NK-92 (cell line): Measurements from ENCODE around the gene MMP3.

Experiments
- DNase-seq: peaks from one replicate; lab custom pipeline; 2025; ENCODE audit not compliant: unreplicated experiment; lab: John Stamatoyannopoulos, UW

The MMP3 gene

GRCh38 chr11:102832612-102833011 lies 10.8 kb downstream of the MMP3 start:
- no peak for DNase-seq

- DNase-seq, result no peak
Observed at GRCh38 chr11:102831489-102832440, 11.6 kb downstream of the MMP3 start.

GRCh38 chr11:102831128-102831488 lies 12.3 kb downstream of the MMP3 start:
- DNase-seq, result no peak

GRCh38 chr11:102830001-102830727 lies 13.2 kb downstream of the MMP3 start:
- no peak for DNase-seq

GRCh38 chr11:102829316-102830000 lies 14.0 kb downstream of the MMP3 start:
- no peak for DNase-seq

GRCh38 chr11:102824556-102824955 lies 18.9 kb downstream of the MMP3 start:
- DNase-seq, result no peak

- DNase-seq, result no peak
Observed at GRCh38 chr11:102819491-102819890, 23.9 kb downstream of the MMP3 start.

GRCh38 chr11:102813484-102813883 lies 29.9 kb downstream of the MMP3 start:
- no peak for DNase-seq

- DNase-seq, result no peak
Observed at GRCh38 chr11:102812188-102812587, 31.2 kb downstream of the MMP3 start.

GRCh38 chr11:102810950-102811660 lies 32.3 kb downstream of the MMP3 start:
- DNase-seq, result no peak

GRCh38 chr11:102809971-102810370 lies 33.4 kb downstream of the MMP3 start:
- no peak for DNase-seq

GRCh38 chr11:102807921-102808320 lies 35.5 kb downstream of the MMP3 start:
- DNase-seq, result no peak

GRCh38 chr11:102806296-102806695 lies 37.1 kb downstream of the MMP3 start:
- DNase-seq, result no peak

- DNase-seq, result no peak
Observed at GRCh38 chr11:102802341-102802740, 41.1 kb downstream of the MMP3 start.

- DNase-seq, result no peak
Observed at GRCh38 chr11:102800767-102801166, 42.6 kb downstream of the MMP3 start.

- no peak for DNase-seq
Observed at GRCh38 chr11:102799681-102800340, 43.6 kb downstream of the MMP3 start.

GRCh38 chr11:102798012-102798746 lies 45.2 kb downstream of the MMP3 start, which contains the start of gene MMP1:
TSS of gene MMP1 (minus strand) at chr11:102798160. CDS start at chr11:102798092, 68 bp downstream.
- no peak for DNase-seq

- DNase-seq, result no peak
Observed at GRCh38 chr11:102794382-102794781, 49.0 kb downstream of the MMP3 start.

GRCh38 chr11:102793677-102794290 lies 49.6 kb downstream of the MMP3 start:
- no peak for DNase-seq
